GM21786 (cell line): ENCODE results near the gene LMAN2.
"Not testable (repeated sequence)": the region's sequence is repeated elsewhere in the genome, so short reads cannot be mapped to it uniquely, and the experiment has no call there.

Experiments
- ATAC-seq: cut with Tn5 transposase; IDR thresholded peaks from one replicate; pipeline ENCODE4 v1.9.1; 2021; ENCODE audit not compliant: unreplicated experiment

The LMAN2 gene

DNA sequence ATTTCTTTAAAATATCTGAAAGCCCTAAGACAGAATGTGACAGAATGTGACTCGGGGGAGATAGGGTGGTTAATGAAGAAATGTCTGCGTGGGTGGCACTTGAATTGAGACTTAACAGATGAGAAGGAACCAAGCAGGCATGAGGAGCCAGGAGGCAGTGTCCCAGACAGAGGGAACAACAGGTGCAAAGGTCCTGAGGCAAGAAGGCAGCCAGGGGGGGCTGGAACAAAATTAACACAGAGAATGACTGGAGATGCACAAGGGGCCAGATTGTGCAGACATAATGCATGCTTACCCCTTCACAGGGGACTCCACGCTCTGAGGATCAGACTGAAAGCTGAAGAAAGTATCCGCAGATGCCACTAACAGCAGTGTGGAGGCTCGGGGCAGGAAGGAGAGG is 1.7 kb downstream of the LMAN2 start:
- no peak for ATAC-seq

DNA sequence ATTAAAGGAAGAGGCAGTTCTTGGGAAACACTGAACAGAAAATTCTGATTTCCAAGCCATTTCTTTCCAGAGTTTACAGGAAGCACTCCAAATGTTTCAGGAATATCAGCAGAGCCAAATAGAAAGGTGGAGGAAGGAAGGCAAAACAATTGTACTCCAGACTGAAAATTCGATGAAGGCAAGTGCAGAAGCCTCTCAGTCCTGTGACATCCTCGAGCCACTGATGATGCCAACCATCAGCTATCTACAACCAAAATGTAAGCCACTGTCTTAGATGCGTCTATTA is 2.2 kb downstream of the LMAN2 start:
- no peak for ATAC-seq

DNA sequence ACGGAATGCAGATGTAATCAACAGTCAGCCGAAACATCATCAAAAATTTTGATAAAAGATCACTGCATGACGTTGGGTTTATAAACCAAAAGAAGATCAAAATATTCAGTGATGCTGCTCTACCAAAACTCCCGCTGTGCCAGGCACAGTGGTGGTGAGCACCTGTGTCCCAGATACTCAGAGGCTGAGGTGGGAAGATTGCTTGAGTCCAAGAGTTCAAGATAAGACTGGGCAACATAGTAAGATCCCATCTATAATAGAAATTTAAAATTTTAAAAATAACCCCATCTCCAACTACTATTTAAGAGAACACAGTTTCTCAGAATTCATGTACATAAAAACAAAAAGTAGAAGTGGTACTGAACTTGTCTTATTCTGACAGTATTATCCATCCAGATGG is 3.8 kb downstream of the LMAN2 start:
- no peak for ATAC-seq

DNA sequence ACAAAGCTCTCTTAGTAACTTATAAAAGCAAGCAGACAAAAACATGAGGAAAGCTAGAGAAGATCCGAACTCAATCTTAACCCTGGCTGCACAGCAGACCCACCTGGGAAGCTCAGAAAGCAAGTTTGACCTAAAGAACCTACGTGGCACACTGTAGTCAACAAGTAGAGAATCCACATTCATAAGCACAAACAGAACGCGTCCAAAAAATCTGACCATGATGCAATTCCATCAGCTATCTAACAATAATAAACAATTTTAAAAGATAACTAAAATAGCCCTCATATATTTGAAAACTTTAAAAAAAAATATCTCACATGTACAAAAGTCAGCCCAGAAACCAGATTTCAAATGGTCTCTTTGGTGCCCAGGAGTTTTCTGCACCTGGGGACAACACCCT is 4.6 kb downstream of the LMAN2 start:
- ATAC-seq: no peak

DNA sequence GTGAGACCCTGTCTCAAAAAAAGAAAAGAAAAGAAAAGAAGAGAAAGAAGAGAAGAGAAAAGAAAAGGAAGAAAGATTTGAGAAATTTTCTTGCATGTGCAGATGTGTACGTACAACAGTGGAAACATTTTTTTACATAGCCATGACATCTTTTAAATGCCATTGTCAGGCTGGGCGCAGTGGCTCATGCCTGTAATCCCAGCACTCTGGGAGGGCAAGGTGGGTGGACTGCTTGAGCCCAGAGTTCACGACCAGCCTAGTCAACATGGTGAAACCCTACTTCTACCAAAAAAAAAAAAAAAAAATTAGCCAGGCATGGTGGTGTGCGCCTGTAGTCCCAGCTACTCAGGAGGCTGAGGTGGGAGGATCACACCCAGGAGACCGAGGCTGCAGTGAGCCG is 6.6 kb downstream of the LMAN2 start:
- ATAC-seq: no peak

DNA sequence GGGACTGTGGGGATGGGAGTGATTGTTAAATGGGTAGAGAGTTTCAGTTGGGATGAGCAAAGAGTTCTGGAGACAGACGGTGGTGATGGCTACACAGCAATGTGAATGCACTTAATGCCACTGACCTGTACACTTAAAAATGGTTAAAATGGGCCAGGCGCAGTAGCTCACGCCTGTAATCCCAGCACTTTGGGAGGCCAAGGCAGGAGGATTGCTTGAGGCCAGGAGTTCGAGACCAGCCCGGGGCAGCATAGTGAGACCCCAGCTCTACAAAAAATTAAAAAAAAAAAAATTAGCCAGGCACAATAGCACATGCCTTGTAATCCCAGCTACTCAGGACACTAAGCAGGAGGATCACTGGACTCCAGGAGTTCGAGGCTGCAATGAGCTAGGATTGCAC is 7.7 kb downstream of the LMAN2 start:
- no peak for ATAC-seq

DNA sequence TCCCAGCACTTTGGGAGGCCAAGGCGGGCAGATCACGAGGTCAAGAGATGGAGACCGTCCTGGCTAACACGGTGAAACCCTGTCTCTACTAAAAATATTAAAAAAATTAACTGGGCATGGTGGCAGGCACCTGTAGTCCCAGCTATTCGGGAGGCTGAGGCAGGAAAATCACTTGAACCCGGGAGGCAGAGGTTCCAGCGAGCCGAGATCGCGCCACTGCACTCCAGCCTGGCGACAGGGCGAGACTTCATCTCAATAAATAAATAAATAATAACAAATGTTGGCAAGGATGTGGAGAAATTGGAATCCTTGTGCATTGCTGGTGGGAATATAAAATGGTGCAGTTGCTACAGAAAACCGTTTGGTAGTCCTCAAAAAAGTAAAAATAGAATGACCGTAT is 8.5 kb downstream of the LMAN2 start:
- not testable (repeated sequence) for ATAC-seq

DNA sequence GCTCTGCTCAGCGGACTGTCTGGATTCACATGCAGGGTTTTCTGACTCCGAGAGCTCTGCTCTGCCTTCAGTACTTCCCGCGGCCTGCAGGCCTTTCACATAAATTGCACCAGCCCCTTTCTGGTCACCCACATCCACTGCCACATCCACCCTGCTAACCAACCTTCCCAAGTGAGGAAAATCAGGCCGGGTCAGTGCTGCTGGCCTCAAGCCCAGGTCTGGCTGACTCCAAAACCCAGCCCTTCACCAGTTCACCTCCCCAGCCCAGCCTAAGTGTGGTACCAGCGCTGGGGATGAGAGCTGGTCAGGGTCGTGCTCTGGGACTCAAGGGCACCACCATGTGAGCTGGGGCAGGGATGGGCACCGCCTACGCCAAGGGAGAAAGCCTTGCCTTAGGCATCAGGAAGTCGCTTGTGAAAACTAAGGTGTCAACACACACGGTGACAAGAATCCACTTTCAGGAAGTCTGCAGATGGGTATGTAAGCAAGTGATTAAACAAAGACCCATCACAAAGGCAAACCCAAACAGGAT is 12.3 kb downstream of the LMAN2 start:
- ATAC-seq: no peak

DNA sequence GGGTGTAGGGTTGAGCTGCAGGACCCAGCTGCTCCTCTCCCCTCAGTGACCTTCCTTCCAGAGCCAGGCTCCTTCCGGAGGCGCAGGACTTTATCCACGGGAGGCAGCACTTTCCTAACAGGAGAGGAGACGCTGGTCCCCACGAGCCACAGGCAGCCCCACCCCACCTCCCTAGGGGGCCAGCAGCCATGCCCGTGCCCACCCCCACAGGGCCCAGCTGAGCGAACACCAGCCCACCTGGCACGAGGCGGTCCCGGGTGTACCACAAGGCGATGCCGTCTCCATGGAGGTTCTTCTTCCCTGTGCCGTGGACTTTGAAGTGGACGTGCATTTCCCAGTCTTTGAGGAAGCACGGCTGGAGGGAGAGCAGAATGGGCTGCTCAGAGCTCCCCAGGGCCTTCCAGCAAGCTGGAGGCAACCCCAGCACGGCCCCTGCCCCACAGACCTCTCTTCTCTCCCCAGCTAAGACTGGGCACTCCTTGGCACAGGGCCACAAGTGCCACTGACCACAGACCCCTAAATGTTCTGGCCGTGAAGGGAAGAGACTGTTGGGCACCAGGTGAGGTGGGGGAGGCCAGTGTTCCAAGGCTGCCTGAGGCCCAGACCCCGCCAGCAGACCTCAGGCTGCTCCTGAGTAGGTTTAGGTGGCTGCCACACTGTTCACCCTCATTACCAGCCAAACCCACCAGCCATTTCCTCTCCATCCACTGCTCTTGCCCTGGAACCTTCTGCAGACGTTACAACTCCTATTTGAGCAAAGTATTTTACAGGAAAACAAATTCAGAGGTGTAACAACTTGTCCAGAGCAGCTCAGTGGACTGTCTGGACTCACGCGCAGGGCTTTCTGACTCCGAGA is 13.0 kb downstream of the LMAN2 start:
- ATAC-seq: no peak

DNA sequence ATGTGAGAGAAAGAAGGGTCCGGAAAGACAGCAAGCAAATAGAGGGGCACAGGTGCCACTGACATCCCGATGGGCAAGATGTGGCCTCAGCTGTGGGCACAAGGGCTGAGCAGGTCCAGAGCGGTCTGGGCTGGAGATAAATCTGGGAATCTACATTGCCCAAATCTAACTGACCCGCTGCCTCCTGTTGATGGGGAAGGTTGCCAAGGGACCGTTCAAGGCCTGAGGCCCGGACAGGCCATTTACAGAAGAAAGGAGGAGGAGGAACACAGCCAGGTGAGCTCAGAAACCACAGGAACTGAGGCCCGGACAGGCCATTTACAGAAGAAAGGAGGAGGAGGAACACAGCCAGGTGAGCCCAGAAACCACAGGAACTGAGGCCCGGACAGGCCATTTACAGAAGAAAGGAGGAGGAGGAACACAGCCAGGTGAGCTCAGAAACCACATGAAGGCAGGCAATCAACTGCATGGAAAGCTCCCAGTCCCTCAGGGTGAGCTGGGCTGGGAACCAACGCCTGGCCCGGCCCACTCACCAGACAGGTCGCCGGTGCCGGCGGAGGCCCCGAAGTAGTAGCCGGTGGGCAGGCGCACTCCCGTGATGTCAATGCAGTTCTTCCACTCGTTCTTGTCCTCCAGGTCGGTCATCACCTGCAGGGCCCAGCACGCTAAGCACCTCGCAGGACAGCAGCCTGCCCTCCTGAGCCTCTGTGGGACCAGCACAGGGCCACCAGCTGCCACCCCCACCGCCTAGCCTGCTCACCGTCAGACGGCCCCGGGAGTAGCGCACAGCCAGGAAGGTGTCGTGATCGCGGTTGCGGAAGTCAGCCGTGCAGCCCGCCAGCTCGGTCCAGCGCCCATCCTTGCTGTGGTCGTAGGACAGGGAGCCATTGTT is 14.6 kb downstream of the LMAN2 start:
- ATAC-seq: no peak

DNA sequence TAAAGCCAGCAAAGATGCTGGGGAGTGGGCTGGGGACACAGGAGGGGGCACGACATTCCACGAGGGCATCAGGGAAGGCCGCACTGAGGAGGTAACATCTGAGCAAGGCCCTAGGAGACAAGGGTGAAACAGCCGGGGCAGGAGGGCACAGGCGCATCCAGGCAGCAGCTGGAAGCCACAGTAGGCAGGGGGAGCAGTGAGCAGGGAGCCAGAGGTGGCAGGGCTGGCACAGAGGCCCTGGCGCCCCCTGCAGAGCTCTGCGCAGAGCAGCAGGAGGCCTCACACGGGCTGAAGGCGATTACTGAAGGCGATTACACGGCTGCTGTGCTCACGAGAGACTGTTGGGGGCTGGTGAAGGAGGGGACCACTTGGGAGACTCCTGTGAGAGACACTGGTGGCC is 15.4 kb downstream of the LMAN2 start:
- no peak for ATAC-seq

DNA sequence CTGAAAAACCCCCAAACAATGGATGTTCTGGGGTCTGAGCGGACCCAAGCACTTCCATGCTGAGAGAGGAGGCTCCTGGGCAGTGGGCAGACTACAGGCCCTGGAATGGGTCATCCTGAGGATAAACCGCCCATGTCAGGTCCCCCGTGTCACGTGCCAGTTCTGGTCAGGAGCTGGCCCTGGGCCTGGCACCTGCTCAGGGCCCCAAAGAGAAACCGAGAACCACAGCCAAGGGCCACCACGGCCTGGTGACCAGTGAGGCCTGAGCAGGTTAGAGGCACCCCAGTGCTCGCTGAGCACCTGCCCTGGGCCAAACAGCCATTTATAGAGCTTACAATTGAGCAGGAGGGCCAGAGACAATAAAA is 15.8 kb downstream of the LMAN2 start:
- no peak for ATAC-seq

DNA sequence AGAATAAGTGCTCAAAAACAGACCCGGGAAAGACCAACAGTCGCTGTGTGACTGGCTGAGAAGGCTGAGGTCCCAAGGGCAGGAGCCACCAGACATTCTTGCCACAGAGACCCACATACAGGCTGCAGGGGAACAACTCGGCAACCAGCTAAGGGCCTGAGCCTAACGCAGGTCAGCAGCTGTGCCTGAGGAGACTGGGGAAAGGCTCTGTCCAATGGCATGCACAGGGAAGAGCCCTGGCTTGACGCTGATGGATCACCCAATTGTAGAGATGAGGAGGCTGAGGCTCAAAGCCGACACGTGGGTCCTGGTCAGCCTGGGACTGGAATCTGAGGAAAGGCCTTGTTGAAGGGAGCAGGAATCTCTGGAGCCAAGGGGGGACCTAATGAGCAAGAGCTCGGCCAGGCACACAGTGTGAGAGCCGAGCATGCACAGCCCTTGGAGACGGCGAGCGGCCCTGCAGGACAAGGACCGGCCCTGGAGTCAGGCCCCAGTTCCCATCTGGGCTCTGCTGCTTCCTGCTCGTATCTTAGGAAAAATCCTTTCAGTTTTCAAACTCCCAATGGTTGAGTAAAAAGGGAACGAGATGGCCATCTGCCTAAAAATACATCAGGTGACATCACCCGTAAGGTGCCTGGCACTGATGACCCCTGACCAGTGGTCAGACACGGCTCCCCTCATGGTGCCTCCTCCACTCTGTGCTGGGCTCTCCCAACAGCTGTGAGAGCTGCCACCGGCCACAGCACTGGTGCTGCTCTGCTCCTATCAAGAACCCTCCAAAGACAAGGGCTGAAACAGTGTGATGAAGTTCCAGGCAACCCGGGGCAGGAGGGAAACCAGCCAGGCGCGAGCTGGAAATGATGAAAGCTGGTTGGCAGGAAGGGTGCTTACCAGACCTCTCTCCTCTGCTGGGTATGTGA is 16.4 kb downstream of the LMAN2 start:
- ATAC-seq: no peak

DNA sequence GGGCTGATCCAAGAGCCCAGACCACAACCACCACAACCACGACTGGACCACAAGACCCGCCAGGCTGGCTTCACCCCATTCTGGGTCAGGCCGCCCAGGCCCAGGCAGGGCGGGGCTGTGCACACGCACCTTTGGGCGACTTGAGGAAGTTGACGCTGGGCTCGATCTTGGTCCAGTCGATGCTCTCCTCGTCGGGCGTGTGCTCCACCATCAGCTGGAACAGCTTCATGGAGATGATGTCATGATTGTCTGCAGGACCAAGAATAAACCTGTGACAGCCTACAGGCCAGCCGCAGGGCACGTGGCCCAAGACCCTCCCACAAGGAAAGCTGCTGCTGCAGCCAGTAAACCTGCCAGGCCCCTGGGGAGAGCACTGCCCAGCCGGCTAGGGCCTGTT is 17.3 kb downstream of the LMAN2 start:
- no peak for ATAC-seq

DNA sequence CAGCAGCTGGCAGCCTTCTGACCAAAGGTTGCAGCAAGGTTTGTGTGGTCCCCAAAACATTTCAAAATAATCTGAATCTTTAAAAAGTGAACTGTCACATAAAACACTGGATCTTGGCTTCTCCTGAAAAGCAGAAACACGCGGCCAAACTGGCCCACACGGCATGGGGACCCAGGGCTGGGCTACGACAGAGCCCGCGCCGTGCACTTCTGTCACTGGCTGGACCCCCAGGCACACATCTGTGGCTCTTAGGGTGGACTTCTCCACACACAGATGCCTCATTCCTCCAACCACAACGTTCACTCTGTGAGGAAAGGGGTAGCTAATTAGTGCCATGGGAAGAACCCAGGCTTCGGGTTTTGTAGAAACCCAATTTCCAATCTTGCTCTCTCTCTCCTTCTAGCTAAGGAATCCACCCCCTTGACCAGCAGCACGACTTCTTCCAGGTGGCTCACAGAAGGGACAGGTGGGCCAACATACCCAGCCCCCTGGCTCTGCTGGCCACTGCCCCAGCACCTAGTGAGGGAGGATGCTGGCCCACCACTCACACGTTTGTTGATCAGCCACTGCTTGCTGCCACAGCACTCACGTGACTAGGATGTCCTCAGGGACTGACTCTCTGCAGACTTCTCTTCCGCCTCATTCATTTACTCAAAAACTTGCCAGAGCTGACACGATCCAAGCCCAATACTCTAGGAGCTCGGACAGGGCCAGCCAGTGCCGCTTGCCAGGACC is 17.9 kb downstream of the LMAN2 start:
- no peak for ATAC-seq

DNA sequence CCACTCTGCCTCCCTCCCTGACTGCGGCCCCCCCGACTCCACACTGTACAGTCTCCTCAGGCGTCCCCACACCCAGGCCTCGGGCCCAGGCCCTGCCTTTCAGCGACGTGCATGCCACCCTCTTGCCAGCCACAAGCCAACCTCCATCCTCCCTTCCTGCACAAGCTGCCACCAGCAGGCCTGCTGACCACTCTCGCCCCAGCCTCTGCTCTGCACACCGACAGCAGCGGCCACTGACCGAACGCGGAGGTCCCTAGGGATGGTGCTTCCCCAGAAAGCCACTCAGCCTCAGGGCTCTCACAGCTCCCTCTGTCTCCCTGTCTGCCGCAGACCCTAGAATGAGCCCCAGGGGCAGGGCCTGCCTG is 18.6 kb downstream of the LMAN2 start:
- no peak for ATAC-seq

DNA sequence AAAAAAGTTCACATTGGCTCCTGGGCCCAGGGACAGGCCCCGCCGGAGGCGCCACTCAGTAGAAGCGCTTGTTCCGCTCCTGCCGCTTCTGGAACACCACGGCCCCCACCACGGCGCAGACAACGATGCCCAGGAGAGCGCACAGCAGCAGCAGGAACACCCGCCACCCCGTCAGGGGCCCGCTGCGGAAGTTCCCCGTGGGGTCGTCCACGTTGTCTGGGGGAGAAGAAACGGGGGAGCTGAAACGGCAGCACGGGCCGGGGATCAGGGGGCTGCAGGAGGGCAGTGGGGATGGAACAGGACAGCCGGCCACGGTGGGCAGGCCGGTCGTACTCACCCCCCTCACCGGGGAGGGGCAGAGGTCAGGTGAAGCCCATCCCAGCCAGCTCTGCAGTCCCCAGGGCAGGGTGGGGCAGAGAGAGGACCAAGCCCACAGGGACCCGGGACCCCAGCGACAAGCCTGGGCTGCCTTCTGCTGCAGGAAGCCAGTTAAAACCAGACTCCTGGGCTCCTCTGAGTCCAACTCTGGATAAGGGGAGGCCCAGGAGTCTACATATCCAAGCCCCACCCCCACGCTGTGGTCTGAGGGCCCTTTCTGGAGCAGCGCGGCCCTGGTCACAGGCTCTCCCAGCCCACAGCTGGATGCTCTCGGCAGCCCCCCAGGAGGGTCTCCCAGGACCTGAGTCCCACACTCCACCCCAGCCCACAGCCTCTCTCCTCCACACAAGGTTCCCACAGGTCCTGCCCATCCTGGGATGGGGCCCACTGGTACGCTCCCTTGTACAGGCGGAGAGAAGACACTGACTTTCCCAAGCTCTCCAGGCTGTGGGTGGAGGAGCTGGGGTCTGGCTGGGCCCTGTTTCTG is 19.2 kb downstream of the LMAN2 start:
- ATAC-seq: no peak

DNA sequence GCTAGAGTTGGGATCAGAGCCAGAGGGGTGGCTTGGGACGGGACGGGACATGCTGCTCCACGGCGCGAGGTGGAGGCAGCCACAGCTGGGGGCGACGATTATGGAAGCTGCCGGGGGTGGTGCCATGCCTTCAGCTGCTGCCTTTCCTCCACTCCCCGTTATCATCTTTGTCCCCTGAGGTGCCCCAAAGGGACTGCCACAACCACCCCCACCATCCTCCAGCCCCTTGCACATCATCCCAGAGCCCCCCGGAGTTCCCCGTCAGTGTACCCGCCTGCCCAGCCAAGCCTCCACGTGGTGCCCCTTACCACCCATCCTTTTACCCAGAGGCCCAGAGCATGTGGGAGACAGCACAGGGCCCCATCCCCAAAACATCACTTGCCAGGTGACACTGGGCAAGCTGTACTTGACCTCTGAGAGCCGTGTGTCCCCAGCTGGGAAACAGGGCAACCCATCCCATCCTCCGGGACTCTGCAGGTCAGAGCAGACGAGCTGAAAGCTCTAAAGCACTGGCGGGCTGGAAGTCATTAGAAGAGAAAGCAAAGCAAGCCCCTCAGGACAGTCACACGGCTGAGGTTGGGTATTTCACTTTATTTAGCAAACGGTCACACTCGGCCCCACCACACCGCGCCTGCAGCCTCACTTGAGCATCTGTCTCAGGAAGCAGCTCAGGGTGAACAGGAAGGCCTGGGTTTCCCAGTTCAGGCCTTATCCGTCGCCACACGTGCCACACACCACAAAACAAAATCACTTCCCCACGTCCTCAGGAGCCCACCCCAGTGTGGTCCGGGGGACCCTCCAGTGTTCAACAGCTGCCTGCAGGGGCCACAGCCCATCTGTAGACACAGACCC is 20.3 kb downstream of the LMAN2 start:
- ATAC-seq: no peak

DNA sequence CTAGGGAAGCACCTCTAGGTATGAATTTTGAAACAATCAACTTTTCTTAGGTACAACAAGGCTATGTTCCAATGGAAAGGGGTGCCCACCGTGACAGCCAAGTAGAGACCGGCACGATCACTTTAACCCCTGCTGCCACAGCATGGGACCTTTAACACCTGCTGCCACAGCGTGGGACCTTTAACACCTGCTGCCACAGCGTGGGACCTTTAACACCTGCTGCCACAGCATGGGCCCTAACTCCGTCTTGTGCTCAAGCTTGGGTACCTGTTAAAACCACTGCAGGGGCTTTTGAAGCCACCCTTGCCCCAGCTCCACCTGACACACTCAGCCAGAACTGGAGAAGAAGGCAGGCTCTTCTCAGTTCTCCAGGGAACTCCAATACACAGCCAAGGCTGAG is 21.6 kb downstream of the LMAN2 start:
- no peak for ATAC-seq
